Activated CD4-positive, alpha-beta T cell treated with anti-CD3 and anti-CD28 coated beads, Interleukin-2, amount 50 U/mL, for 48 hours (primary cell): ENCODE data around the gene THBS1.

Experiments used
- DNase-seq, 2 experiments: peaks; one replicate each; pipeline ENCODE4 v3.0.0-alpha.2; 2020

The THBS1 gene

DNA sequence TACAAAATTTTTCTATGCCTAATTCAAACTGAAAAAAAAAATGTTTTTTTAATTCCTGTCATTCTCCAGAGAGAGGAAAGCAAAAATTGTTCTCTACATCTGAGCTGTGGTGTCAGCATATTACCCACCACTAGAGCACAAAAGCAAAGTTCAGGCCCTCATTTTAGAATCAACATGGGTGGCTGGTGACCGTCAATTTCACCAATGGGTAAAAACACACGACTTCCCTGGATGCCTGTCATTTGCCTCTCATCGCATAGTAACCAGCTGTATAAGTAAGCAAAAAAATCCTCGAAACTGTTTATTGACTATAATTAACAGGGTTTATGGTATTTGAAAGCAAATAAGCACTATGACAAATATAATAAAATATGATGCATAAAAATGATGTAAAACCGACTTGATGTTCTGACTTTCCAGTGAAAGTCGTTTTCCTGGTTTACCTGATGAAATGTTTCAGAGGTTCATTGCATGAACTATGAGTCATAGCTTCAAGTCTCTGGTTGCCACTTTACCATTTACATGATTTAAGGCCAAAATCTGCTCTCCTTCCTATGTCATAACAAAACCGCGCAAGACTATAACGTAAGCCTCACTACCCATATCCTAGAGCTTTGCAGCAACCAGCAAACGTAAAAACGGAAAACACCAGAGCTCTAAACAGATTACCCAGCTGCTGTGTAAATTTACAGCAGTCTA, 60.5 kb downstream of the THBS1 start:
- no peak for DNase-seq

DNA sequence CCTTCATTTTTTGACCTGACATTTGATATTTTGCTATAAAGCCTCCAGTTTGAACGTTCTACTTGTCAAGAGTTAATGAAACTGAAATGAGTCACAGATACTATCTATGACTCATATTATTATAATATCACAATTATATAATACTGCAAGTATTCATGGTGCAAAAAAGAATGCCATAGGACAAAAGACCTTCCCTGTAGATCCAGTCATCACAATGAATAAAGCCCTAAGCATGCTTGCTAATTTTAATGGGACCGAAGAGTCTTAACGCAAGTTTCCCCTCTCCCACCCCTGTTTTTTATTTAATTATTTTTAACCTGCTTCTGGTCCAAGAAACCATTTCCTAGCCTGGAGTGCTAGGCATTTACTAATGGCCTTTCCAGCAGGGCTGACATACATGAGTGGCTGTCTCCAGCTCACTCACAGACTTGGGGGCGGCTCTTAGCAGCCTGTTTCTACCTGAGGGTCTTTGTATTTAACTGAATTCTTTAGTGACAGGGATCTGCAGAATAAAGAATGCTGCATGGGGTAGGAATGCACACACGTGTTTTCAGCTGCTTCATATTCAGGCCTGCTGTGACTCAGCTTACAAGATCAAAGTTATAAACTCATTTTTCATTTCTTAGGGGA, 61.2 kb downstream of the THBS1 start:
- no peak for DNase-seq

DNA sequence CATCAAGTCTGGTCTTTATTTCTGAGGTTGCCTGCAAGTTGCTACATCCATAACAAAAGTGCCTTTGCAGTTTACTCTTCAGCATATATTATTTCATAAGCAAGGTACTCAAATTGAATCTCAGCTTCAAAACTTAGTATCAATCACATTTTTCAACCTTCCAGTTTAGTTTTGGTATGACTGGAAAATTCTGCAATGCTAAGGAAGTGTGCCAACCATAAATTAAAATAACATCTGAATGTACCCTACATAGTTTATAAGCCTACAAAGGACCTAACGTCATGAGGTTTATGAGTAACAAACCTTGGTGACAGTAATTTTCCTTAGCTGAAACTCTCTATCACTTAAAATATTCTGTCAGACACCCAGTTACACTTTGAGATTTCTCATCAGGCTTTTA, 62.8 kb downstream of the THBS1 start:
- DNase-seq = no peak

DNA sequence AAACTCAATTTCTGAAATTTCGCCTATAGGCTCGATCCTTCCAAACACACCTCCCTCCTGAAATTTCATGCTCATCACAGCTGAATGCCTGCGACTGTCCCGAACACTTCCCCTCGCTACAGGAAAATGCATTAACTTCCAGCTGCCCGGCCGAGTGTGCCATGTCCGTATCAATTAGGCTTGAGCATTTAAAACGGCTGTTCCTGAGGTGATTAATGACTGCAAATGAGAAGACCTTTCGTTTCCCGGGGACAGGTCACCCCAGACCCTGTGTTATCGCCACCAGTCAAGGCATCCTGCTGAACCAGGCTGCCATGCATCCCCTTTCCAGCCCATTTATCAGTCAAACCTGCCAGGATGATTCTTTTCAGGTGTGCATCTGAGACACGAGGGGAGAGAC, 63.3 kb downstream of the THBS1 start:
- DNase-seq = no peak

DNA sequence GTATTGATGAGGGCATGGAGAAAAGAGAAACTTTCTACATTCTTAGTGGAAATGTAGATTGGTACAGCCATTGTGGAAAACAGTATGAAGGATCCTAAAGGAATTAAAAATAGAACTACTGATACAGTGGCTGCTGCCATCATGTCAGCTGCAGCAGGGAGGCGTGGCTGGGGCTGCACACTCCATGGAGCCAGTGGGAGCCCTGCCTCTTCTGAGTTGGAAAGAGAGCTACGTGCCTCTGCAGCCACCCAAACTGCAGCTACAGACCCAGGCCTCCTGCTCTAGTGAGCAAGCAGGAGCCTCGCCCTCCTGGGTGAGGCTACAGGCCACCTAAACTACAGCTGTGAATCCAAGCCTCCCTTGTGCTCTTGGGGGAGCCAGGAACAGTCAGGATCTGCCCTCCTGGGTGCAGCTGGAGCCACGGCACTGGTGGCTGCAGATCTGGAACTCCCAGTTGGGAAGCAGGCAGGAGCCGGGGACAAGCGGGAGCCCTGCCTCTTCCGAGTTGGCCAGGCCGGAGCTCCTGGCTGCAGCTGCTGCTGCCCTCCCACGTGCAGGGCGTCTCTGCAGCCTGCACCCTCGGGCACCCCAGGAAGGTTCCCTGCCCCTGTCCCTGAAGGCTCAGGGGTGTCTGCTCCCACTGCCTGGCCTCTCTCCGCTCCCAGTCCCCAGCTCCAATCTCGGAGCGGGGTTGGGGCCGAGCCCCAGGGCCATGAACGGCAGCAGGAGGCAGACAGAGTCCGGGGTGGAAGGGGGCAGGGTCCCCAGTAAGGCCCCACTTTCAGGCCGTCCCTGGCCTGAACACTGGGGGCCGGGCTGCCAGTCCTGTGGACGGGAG, 64.5 kb downstream of the THBS1 start:
- DNase-seq = no peak

DNA sequence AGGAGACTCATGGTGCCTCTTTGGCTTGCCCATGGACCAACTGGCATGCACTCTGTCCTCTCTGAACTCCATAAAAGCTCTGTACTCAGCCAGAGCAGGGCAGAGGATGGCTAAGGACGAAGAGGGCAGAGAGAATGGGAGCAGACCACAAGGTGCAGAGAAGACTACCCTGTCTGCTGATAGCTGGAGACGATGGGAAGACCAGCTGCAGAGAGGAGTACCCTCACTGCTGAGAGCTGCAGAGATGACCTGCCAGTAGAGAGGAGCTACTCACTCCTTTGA, 65.0 kb downstream of the THBS1 start:
- DNase-seq = no peak

DNA sequence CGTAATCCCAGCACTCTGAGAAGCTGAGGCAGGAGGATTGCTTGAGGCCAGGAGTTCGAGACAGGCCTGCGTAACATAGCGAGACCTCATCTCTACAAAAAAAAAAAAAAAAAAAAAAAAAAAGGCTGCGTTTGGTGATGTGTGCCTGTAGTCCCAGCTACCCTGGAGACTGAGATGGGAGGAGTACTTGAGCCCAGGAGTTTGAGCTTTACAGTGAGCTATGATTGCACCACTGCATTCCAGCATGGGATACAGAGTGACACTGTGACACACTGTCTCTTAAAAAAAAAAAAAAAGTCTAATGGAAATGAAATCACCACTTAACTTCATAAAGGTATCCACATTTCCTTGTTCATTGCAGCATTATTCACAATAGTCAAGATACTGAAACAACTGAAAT, 65.5 kb downstream of the THBS1 start:
- DNase-seq = no peak
